Posterior cingulate gyrus (tissue), 11 donors: ENCODE results near the gene VASH2.

Source experiments
- DNase-seq, 10 donors: peaks; one replicate each; pipeline versions ENCODE4 v3.0.0 to v3.0.0-alpha.2; 2020 to 2021; ENCODE audit warnings: mixed read lengths in 3 of 10
- intact Hi-C: fragments of 100-400 bp; cut with DNase I; formaldehyde crosslinking; loops from one replicate; pipeline ENCODE4 v1.15.1; 2023

VASH2 gene

DNA sequence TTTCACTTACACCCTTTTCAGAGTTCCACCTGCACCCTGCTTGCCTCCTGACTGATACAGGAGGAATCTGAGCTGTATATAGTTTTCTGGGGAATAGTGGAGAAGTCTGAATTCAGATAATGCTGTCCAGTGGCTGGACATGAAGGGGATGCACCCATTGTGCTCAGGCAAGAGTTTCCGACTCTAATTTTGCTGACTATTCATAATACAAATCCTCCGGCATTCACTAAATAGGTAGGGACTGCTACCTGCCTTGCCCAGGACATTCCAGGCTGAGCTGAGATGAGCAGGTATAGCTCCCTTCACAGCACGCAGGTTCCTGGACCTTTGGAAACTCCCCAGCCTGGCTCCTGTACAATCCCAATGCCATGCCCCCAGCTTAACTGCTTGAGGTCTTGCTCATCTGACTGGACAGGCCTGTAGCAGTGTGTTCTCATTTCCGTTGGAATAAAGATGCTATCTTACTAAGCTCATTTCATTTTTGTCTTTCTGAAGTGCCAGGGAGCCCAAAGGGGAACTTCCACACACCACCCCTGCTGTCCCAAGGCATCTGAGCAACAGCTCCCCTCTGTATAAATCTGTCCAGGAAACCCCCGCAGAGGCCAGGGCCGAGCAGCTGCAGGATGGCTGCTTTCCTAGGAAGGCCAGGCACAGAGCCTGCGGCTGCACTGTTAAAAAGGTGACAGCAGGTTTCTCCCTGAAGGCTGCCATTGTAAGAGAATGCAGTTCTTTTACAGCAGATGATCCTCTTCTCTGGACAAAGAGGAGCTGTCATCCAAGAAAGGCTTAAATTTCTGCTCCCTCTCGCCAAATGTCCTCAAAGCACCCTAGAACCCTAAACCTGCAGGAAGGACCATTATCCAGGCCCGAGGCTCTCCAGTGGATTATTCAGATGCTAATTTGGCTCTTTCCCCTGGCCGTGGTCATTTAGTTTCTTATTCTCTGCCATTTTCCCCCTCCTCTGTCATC, 21.7 kb upstream of the VASH2 start:
- peak in 1 of 10 donors; percentile 70 for DNase-seq
- intact Hi-C loops: no loop called here

DNA sequence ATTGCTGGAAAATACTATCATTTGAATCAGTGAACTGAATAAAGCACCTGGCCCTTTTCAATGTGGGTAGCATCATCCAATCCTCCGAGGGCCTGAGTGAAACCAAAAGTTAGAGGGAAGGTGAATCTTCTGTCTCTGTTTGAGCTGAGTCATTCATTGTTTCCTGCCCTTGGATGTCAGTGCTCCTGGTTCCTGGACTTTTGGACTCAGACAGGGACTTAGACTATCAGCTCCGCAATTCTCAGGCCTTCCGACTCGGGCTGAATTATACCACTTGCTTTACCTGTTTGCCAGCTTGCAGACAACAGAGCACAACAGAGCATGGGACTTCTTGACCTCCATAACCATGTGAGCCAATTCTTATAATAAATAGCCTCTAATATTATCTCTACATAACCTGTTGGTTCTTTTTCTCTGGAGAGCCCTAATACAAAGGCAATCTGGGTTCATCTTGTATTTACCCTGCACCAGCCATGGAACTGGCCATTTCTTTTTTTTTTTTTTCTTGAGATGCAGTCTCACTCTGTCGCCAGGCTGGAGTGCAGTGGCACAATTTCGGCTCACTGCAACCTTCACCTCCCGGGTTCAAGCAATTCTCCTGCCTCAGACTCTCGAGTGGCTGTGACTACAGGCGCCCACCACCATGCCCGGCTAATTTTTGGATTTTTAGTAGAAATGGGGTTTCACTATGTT, 19.2 kb upstream of the VASH2 start:
- DNase-seq: no peak
- intact Hi-C loops: no loop called here

DNA sequence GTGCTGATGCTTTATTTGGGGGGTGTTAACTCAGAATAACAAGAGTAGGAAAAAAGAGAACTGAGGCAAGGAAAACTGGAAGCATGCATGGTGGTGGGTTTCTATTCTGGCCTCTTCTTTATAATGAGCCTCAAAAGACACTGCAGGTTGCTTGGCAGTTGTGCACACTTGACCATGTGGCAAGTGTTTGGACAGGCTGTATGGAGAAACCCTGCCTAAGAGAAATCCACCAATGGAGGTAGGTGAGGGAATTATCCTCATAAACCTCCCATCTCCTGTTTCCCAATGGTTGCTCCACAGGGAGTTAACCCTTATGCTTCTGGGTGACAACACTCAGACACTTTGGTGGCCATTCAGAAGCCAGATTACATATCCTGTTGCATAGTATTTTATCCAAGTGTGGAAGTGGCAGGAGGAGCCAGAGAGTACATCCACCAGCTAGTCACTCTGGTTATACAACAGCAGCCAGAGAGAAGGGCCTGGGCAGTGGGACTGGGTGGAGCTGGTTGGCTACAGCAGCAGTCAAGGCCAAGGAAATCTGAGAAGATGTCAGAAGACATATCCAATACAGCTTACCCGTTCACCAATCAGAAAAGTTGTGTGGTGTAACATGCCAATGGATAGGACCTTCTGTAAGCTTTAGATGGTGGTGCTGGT, 16.4 kb upstream of the VASH2 start:
- no peak for DNase-seq
- intact Hi-C loops: no loop called here

DNA sequence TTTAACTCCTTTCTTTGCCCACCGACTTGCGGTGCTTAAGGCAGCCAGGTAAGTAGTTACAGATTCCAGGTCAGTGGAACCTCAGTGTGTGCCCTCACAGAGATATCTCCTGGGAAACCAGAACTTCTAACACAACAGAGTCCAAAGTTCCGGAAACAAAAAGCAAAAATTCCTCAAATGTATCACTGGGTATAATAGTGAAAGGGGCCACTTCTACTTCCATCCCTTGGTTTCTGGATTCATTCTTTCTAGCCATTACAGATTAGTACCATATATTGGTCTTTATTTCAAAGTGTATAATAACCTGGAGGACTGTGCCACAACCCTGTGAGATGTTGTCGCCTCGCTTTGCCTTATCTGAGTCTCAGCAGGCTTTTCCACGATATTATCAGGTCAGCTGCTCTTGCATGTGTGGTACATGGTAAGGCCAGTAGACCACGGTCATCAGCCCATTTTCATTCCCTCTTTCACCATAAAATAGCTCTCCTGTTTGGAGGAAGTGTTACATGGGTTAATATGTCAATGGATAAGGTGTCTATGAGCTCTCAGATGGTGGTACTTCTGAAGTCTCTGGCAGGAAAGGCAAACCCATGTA, 14.9 kb upstream of the VASH2 start:
- no peak for DNase-seq
- intact Hi-C loops: no loop called here

DNA sequence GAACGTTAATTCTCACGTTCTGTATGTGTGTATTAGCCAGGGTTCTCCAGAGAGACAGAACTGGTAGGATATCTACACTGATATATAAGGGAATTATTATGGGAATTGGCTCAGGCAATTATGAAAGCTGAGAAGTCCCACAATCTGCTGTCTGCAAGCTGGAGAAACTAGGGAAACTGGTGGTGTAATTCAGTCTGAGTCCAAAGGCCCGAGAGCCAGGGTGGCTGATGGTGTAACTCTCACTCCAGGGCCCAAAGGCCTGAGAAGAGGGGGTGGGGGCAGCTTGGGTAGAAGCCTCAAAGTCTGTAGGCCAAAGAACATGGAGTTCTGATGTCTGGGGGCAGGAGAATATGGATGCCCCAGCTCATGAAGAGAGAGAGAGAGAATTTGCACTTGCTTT, 13.3 kb upstream of the VASH2 start:
- intact Hi-C loops: no loop called here
- no peak for DNase-seq

- DNase-seq: no peak
- intact Hi-C loops: no loop called here
Measured at GRCh38 chr1:212938846-212939245, 11.5 kb upstream of the VASH2 start.

DNA sequence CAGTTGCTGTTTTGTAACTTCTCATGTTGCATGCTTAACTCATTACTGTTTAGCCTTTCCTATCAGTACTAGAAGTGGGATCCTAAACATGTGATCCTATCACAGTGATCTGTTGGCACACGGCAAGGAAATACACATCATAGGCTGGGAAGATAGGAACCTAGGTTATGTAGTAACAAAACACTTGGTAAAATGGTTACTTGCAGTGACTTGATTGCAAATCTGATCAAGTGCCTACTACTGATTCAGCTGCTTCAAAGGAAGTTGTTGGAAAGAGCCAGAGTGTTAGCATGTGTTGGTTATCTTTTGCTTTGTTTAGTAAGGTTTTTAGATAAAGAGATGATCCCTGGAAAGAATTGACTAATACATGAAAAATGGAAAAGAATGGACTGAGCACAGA, 8.9 kb upstream of the VASH2 start:
- intact Hi-C loops: no loop called here
- no peak for DNase-seq

DNA sequence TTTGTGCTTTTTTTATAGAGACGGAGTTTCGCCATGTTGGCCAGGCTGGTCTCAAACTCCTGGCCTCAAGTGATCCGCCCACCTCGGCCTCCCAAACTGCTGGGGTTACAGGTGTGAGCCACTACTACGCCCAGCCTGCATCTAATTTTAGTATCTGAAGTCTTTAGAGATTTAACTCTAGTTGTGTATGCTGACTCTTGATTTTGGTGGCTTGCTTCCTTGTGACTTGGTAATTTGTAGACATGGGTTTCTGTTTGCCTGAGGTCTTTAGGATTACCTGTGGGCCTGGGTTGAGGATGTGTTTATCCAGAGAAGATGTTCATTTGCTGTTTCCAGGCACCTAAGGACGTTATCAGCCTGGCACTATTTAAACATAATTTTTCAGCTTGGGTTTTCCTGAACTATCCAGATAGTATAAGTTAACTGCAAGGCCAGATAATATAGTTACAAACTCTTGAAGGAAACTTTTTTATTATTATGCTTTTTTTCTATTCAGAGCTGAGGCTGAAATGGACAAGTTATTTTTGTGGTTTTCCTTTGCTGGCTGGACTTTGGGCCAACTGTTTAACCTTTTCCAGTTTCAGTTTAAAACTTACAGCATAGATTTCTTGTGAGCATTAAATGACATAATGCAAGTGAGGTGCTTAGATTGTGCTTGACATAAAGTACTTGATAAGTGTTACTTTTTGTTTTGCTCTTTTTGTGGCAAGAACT, 7.5 kb upstream of the VASH2 start:
- no peak for DNase-seq
- intact Hi-C loops: no loop called here

DNA sequence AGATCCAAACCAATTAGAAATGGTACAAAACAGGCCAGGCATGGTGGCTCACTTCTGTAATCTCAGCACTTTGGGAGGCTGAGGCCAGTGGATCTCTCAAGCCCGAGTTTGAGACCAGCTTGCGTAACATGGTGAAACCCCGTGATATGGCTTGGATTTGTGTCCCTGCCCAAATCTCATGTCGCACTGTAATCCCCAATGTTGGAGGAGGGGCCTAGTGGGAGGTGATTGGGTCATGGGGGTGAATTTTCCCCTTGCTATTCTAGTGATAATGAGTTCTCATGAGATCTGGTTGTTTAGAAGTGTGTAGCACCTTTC, 7.0 kb upstream of the VASH2 start:
- intact Hi-C loops: no loop called here
- DNase-seq: no peak

DNA sequence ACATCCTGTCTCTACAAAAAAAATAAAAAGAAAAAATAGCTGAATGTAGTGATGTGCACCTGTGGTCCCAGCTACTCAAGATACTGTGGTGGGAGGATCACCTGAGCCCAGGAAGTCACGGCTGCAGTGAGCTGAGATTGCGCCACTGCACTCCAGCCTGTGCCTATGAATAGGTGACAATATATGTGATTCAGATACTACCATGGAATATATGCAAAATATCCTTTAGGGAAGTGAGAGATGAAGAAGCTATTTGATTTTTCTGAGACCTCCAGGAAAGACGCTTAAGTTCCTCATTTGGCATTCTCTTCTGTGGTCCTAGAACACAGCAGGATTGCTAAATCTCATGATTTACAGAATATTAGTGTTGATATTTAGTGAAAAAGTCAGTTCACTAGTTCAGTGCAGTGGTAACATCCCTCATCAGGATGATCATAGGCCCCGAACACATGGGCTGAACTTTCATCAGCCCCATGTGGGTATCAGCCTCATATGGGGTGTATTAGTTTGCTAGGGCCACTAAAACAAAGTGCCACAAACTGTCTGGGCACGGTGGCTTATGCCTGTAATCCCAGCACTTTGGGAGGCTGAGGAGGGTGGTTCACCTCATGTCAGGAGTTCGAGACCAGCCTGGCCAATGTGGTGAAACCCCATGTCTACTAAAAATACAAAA, 6.0 kb upstream of the VASH2 start:
- intact Hi-C loops: no loop called here
- DNase-seq: no peak

GRCh38 chr1:212945056-212945455, 5.3 kb upstream of the VASH2 start:
- intact Hi-C loops: no loop called here
- DNase-seq: no peak

DNA sequence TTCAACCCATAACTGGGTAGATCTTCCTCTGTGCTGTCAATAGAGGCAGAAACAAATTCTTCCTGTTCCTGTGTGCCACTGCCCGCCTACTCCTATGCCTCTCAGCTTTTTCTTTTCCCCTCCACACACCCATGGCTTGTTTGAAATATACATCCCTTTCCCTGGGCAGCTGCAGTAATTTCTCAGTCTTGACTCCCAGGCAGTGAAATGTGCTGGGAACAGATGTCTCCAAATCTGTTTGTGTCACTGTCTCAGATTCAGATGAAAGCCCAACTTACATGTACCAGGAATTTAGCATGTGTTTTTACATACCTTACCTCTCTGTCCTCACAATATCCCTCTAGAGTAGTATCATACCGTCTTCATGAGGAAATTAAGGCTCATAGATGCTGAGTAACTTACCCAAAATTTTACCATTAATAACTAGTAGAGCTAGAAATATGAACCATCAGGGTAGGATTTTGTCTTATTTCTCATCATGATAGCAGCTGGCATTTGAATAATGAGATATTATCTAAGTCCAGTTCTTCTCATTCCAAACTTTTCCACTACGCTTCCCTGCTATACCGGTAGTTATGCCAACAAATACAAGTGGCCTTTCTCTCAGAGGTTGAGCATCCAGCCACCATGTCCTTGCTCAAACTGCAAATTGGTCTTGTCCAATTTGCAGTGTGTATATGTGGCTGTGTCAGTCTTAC, 4.7 kb upstream of the VASH2 start:
- intact Hi-C loops: no loop called here
- no peak for DNase-seq

- intact Hi-C loops: no loop called here
- DNase-seq: no peak
Measured at GRCh38 chr1:212946872-212947271, 3.5 kb upstream of the VASH2 start.

- no peak for DNase-seq
- intact Hi-C loops: loop anchor here (5.0 kb wide), 1 partner anchor 92 kb away; the partner anchor contains the start of gene FLVCR1
Measured at GRCh38 chr1:212949771-212950170, 570 bp upstream of the VASH2 start.

DNA sequence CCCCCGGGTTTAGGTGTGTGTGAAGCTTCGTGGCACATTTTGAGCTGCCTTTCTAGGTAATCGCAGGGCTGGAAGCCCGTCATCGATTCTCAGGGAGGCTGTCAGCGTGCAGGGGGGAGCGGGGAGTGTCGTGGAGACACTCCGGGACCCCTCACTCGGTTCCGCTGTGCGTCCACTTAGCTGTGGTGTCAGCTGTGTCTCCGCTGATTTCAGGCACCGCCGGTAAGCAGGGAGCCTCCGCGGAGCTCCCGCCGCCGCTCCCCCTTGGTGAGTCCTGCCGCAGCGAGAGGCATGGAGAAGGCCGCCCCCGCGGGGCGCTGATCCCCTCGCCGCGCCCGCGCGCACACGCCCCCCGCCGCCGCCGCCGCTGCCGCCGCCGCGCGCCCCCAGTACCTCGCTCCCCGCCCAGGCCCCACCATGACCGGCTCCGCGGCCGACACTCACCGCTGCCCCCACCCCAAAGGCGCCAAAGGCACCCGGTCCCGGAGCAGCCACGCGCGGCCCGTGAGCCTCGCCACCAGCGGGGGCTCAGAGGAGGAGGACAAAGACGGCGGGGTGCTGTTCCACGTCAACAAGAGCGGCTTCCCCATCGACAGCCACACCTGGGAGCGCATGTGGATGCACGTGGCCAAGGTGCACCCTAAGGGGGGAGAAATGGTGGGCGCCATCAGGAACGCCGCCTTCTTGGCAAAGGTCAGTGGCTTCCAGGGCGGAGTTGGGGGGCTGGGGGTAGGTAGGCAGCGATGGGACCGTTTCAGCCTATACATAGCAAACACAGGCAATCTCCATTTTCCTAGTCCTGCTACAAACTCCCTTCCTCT, 995 bp downstream of the VASH2 start:
- DNase-seq: peak in 3 of 10 donors; percentile 15 to 85 (median 23)
- intact Hi-C loops: loop anchor here (5.0 kb wide), 1 partner anchor 94 kb away; the partner anchor contains the start of gene FLVCR1

DNA sequence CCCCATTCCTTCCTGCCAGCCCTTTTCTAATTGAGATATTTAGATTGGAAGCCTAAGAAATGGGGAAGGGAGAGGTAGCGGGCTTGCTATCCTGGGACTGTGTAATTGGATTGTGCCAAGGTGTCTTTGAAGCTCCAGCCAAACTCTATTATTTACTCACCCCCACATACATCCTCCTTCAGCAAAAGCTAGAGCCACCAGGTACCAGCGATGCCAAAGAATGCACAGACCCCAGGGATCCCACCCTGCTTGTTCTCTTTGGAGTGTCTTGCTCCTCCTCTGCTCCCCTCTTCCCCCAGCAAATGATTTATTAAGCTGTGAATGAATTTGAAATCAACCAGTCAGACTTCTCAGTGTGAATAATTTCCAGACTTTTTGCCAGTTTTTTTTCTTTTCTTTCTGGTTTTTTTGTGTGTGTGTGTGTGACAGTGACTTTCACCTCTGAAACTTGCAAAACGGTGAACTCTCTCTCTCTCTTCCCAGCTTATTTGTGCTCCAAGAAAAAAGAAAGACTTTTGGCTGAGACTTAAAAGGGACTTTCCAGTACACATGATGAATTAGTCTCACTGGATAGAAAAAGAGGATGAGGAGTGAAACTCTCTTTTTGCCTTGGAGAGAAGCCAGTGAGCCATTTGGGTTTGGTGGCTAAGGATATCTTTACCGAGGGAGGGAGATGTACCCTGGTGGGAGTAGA, 1.8 kb downstream of the VASH2 start:
- DNase-seq: no peak
- intact Hi-C loops: loop anchor here (5.0 kb wide), 1 partner anchor 95 kb away; the partner anchor contains the start of gene FLVCR1

DNA sequence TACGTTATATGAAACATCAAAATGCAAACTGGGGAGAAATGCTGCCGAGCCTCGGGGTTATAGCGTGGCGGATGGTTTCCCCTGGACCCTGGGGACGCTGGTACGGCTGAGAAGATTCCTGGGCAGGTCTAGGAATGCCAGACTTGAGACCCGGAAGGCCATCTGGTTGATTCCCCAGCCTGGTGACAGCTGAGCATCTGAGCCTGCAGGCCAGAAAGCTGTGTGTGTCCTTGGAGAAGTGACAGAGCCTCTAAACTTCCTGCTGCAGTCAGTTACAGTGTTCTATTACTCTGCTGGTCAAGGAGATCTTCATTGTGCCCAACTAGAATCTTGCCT, 2.3 kb downstream of the VASH2 start:
- intact Hi-C loops: loop anchor here (5.0 kb wide), 1 partner anchor 95 kb away; the partner anchor contains the start of gene FLVCR1
- no peak for DNase-seq

DNA sequence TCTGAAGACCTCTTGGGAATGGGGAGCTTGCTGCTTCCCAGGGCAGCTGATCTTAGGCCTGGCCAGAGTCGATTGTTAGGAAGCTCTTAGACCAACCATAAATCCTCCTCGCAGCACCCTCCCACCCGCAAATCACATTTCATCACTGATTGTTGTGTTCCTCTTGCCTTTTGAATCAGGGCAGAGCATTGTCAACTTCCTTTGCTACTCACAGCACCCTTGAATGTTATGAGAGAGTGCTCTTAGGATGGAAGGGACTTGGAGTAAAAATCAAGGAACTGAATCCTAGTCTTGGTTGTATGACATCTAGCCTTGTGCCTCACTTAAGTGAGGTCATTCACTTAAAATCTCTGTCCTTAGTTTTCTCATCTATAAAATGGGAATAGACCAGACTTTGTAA, 3.0 kb downstream of the VASH2 start:
- intact Hi-C loops: loop anchor here (5.0 kb wide), 1 partner anchor 96 kb away; the partner anchor contains the start of gene FLVCR1
- DNase-seq: no peak
